Vagina (tissue), 2 donors: Measurements from ENCODE around the gene SLAMF9.

Experiments used
- POLR2AphosphoS5 ChIP-seq, 2 donors: sonication (generic); formaldehyde crosslinking; IDR thresholded peaks; one replicate each; pipeline ENCODE4 v1.9.0; 2017; ENCODE audit warnings: antibody characterized with exemption in 2 of 2, mild to moderate bottlenecking in 2 of 2, low read depth in 1 of 2; ENCODE audit not compliant: insufficient read depth in 1 of 2
- TF ChIP-seq, protein P1 (sequence below), 3 experiments: fragments of 450-650 bp in 2 of 3; fragments of 200-600 bp in 1 of 3; sonication (generic) in 1 of 3; IDR thresholded peaks; one replicate each; pipeline ENCODE4 v1.5.1; 2017 to 2019; ENCODE audit warnings: antibody characterized with exemption in 3 of 3, mild to moderate bottlenecking in 2 of 3, moderate library complexity in 2 of 3

GRCh38 chr1:159947942-159948341 is 6.1 kb downstream of the SLAMF9 start:
- no peak for TF ChIP-seq POLR2AphosphoS5 (IDR thresholded peaks at IDR 0.05; ENCODE audit: insufficient read depth in 1 of 2, low read depth in 1 of 2)
- TF ChIP-seq, protein P1, sequence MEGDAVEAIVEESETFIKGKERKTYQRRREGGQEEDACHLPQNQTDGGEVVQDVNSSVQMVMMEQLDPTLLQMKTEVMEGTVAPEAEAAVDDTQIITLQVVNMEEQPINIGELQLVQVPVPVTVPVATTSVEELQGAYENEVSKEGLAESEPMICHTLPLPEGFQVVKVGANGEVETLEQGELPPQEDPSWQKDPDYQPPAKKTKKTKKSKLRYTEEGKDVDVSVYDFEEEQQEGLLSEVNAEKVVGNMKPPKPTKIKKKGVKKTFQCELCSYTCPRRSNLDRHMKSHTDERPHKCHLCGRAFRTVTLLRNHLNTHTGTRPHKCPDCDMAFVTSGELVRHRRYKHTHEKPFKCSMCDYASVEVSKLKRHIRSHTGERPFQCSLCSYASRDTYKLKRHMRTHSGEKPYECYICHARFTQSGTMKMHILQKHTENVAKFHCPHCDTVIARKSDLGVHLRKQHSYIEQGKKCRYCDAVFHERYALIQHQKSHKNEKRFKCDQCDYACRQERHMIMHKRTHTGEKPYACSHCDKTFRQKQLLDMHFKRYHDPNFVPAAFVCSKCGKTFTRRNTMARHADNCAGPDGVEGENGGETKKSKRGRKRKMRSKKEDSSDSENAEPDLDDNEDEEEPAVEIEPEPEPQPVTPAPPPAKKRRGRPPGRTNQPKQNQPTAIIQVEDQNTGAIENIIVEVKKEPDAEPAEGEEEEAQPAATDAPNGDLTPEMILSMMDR (IDR thresholded peaks at IDR 0.05): no peak
